GM18502 (cell line): Measurements from ENCODE around the gene PRR14L.
"Not testable (repeated sequence)": the region's sequence is repeated elsewhere in the genome, so short reads cannot be mapped to it uniquely, and the experiment has no call there.

ENCODE experiments used
- ATAC-seq: cut with Tn5 transposase; IDR thresholded peaks from one replicate; pipeline ENCODE4 v1.9.1; 2021; ENCODE audit warnings: mild to moderate bottlenecking; ENCODE audit not compliant: unreplicated experiment, poor library complexity

PRR14L gene

GRCh38 chr22:31683181-31684105 is 66.5 kb downstream of the PRR14L start:
- no peak for ATAC-seq

DNA sequence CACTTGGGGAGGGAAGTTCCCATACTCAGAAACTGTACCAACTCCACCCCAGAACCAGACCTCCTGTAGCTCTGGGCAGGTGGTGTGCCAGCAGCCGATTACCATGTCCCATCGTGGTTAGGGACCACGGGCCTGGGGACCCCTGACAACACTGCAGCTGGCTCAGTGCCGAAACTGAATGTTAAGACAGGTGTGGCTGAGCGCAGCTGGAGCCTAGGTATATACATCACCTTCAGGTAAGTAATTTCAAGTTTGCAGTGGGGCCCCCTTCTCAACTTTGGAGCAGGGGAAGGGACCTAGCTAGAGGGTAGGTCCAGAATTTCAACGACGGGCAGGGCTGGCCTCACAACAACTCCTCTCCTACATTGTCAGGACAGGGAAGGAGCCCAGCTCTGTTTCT is 67.2 kb downstream of the PRR14L start:
- no peak for ATAC-seq

DNA sequence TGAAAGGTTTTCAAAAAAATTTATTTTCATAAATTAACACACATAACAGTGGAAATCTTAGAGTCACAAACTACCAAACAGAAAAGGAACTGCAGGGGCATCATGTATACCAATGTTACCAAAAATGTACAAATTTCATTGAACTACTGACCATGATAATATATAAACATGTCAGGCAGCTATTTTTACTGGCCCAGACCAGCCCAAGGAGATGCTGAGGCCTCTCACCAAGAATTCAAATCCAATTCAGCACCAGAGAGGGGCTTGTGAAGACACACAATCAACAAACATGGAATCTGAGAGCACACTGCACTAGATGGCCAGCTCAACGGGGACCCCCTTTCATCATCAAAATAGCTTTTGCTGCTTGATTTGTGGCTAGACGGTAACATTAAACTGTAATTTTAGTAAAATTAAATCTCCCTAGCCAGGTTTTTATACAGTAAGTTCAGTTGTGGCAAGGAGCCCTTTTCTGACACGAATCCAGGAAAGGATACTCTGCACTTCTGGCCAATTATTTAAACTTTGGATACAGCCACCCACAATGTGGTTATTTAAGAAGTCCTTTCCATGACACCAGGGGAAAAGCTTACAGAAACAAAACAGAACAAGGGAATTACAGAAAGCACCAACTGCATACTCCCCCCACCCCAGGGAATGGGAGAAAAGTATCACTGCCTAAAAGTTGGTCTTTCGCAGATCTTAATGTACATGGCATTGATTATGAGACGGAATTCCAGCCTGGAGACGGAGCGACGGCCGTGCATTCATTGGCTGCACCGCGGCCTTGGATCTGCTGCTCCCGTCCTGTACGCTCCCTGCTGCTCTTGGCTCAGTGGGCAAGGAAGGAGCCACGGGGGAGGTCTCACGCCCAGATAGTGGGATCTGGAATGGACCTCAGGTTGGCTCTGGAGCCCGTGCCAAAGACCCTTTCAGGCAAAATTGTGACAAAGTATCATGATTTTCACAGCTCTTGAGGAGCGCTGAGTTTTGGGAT is 68.3 kb downstream of the PRR14L start:
- no peak for ATAC-seq

DNA sequence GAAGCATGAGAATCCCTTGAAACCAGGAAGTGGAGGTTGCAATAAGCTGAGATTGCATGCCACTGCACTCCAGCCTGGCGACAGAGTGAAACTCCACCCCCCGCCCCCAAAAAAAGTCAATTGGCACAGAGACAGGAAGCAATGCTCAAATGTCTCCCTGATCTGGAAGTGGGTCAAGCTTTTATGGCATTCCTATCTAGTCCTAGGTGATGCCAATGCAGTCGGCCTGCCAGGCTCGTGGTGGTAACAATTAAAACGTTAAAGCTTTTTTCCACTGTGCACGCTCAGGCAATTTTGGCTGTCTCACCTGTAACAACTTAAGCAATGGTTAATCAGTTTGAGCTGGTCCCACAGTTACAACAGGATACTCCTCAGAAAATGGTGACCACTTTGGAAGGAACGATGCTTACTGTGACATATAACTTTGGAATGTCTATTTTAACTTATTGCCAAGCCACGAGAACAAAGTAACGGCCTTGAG is 69.0 kb downstream of the PRR14L start:
- no peak for ATAC-seq

- no peak for ATAC-seq
Observed at GRCh38 chr22:31678748-31679147, 71.2 kb downstream of the PRR14L start.

- ATAC-seq, result peak; percentile 96
Observed at GRCh38 chr22:31676700-31677099, 73.2 kb downstream of the PRR14L start.

DNA sequence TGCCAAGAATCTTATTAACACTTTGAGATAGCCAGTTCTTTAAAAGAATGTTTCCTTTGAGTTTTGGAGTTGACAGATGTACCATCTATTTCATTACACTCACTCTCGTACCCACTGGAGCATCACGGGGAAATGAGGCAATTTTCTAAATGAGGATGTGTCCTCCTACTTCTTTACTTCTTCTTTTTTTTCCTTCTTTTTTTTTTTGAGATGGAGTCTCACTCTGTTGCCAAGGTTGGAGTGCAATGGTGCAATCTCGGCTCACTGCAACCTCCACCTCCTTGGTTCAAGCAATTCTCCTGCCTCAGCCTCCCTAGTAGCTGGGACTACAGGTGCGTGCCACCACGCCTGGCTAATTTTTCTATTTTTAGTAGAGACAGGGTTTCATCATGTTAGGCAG is 75.7 kb downstream of the PRR14L start:
- not testable (repeated sequence) for ATAC-seq

- not testable (repeated sequence) for ATAC-seq
Observed at GRCh38 chr22:31668849-31669248, 81.1 kb downstream of the PRR14L start.

GRCh38 chr22:31662668-31663037 is 87.3 kb downstream of the PRR14L start:
- no peak for ATAC-seq

- peak; percentile 83 for ATAC-seq
Observed at GRCh38 chr22:31661851-31662667, 87.9 kb downstream of the PRR14L start, which contains the start of gene PISD. Gene PISD, minus strand, starts transcription at chr22:31662215. Its CDS starts 7 bp downstream, at chr22:31662208.

GRCh38 chr22:31660860-31661341 is 89.0 kb downstream of the PRR14L start:
- ATAC-seq, result not testable (repeated sequence)

DNA sequence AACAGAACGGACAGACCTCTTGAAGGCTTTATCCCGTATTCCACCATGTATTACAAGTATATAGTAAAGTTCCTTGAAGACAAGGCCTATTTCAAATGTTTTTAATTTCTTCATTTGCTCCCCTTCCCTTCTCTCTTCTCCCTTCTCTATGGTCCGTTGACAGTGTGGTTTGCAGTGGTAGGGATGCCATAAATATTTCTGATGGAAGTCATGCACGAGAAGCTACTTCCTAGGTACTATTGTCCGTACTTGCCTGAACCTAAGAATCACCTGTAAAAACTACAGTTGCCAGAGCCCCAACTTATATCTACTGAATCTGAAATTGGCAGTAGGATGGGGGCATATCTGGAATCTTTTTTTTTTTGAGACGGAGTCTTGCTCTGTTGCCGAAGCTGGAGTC is 90.7 kb downstream of the PRR14L start:
- no peak for ATAC-seq

- no peak for ATAC-seq
Observed at GRCh38 chr22:31654408-31654807, 95.5 kb downstream of the PRR14L start.

GRCh38 chr22:31653944-31654343 is 96.0 kb downstream of the PRR14L start:
- ATAC-seq, result no peak

GRCh38 chr22:31652911-31653684 is 96.8 kb downstream of the PRR14L start:
- no peak for ATAC-seq

- no peak for ATAC-seq
Observed at GRCh38 chr22:31652088-31652487, 97.8 kb downstream of the PRR14L start.

GRCh38 chr22:31651664-31652063 is 98.3 kb downstream of the PRR14L start:
- no peak for ATAC-seq

DNA sequence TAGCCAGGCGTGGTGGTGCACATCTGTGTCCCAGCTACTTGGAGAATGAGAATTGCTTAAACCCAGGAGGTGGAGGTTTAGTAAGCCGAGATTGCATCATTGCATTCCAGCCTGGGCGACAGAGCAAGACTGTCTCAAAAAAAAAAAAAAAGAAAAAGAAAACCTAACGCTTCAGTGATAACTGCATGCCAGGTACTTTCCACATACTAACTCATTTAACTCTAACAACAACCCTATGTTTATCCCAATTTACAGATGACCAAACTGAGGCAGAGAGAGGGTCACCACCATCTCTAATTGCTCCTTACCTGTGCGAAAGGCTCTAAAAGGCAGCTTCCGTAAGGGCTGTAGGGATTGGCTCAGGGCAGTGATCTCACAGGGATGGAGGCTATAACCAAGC is 99.5 kb downstream of the PRR14L start:
- no peak for ATAC-seq
